GM12872 (cell line): ENCODE results near the gene ATP10B.

ENCODE experiments used
- CTCF ChIP-seq: IDR thresholded peaks from 3 replicates; pipeline ENCODE4 v1.5.1; 2011; ENCODE audit warnings: low read depth, mild to moderate bottlenecking, low read length, moderate library complexity; ENCODE audit not compliant: insufficient read depth

ATP10B gene

GRCh38 chr5:160703547-160704189, 148.3 kb downstream of the ATP10B start:
- TF ChIP-seq CTCF, result no peak

- no peak for TF ChIP-seq CTCF
Measured at GRCh38 chr5:160702934-160703333, 149.1 kb downstream of the ATP10B start.

- TF ChIP-seq CTCF, result no peak
Measured at GRCh38 chr5:160702311-160702803, 149.7 kb downstream of the ATP10B start.

- no peak for TF ChIP-seq CTCF
Measured at GRCh38 chr5:160701403-160701802, 150.6 kb downstream of the ATP10B start.

GRCh38 chr5:160699301-160699700, 152.7 kb downstream of the ATP10B start:
- no peak for TF ChIP-seq CTCF

GRCh38 chr5:160697281-160697680, 154.7 kb downstream of the ATP10B start:
- no peak for TF ChIP-seq CTCF

- TF ChIP-seq CTCF, result no peak
Measured at GRCh38 chr5:160694896-160695295, 157.1 kb downstream of the ATP10B start.
